ENCODE data around the gene ZNF333.

The ZNF333 gene

GRCh38 chr19:14767466-14767971, 77.7 kb downstream of the ZNF333 start:
- H3K79me2 ChIP-seq (ENCODE audit: control insufficient read depth, low read length) = no peaks in the 10 kb centered on the region
- H3K4me3 ChIP-seq (ENCODE audit: low read length) = no peak overlapping the region
- no peaks in the 10 kb centered on the region for H3K9me2 ChIP-seq (replicated peaks; ENCODE audit: control insufficient read depth, low read length)
- H4K20me1 ChIP-seq (ENCODE audit: control insufficient read depth, insufficient read depth, low read depth, low read length) = no peaks in the 10 kb centered on the region
- no peaks in the 10 kb centered on the region for H3K27me3 ChIP-seq (ENCODE audit: control insufficient read depth, low read length)
- H3K4me2 ChIP-seq (ENCODE audit: low read length) = no peak overlapping the region
- H3K36me3 ChIP-seq (ENCODE audit: control insufficient read depth, low read length) = no peaks in the 10 kb centered on the region
- H3K4me1 ChIP-seq (ENCODE audit: control insufficient read depth, low read length) = peaks cover 5% of the 10 kb centered on the region; the same call in 1 of the 2 replicates
- H3K9me3 ChIP-seq (ENCODE audit: control insufficient read depth, insufficient read depth, low read length) = no peaks in the 10 kb centered on the region
- H3K27ac ChIP-seq (ENCODE audit: low read depth, low read length) = no peak overlapping the region
- TF ChIP-seq, protein P1, sequence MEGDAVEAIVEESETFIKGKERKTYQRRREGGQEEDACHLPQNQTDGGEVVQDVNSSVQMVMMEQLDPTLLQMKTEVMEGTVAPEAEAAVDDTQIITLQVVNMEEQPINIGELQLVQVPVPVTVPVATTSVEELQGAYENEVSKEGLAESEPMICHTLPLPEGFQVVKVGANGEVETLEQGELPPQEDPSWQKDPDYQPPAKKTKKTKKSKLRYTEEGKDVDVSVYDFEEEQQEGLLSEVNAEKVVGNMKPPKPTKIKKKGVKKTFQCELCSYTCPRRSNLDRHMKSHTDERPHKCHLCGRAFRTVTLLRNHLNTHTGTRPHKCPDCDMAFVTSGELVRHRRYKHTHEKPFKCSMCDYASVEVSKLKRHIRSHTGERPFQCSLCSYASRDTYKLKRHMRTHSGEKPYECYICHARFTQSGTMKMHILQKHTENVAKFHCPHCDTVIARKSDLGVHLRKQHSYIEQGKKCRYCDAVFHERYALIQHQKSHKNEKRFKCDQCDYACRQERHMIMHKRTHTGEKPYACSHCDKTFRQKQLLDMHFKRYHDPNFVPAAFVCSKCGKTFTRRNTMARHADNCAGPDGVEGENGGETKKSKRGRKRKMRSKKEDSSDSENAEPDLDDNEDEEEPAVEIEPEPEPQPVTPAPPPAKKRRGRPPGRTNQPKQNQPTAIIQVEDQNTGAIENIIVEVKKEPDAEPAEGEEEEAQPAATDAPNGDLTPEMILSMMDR (IDR thresholded peaks at IDR 0.05; ENCODE audit: low read depth, low read length, poor library complexity, severe bottlenecking) = no peak
- no peak for TF ChIP-seq EZH2phosphoT487 (IDR thresholded peaks at IDR 0.05; ENCODE audit: borderline replicate concordance, low read length)
- H3F3A ChIP-seq (ENCODE audit: control insufficient read depth, insufficient read depth) = no peaks in the 10 kb centered on the region

DNA sequence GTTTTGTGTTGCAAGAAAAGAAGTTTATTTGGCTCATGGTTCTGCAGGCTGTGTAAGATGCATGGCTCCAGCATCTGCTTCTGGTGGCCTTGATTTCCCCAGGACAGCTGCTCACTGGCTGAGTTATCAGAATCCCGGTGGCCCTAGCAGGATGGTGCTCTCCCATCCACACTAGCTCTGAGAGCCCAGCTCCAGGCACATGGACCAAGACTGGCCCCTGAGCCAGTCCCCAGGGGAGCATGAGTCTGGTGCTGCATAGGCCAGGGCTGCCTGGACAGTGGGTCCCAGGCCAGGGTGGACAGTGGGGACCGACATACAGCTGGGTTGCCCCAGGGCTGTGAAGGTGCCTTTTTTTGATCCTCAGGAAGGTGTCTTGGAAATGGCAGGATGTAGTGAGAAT, 78.2 kb downstream of the ZNF333 start:
- Histone ChIP-seq H3K36me3 (ENCODE audit: control insufficient read depth, low read length) (no peaks in the 10 kb centered on the region), H3K27me3 (ENCODE audit: control insufficient read depth, low read length) (no peaks in the 10 kb centered on the region), H3K9me2 (replicated peaks; ENCODE audit: control insufficient read depth, low read length) (no peaks in the 10 kb centered on the region), H3K27ac (ENCODE audit: low read depth, low read length) (no peak overlapping the region), H3K4me3 (ENCODE audit: low read length) (no peak overlapping the region), H3K4me1 (ENCODE audit: control insufficient read depth, low read length) (peaks cover 5% of the 10 kb centered on the region; the same call in 1 of the 2 replicates), H3K4me2 (ENCODE audit: low read length) (no peak overlapping the region), H3F3A (ENCODE audit: control insufficient read depth, insufficient read depth) (no peaks in the 10 kb centered on the region), H4K20me1 (ENCODE audit: control insufficient read depth, insufficient read depth, low read depth, low read length) (no peaks in the 10 kb centered on the region), H3K79me2 (ENCODE audit: control insufficient read depth, low read length) (no peaks in the 10 kb centered on the region), H3K9me3 (ENCODE audit: control insufficient read depth, insufficient read depth, low read length) (no peaks in the 10 kb centered on the region)
- no peak for TF ChIP-seq EZH2phosphoT487 (IDR thresholded peaks at IDR 0.05; ENCODE audit: borderline replicate concordance, low read length)
- TF ChIP-seq, protein P1 (IDR thresholded peaks at IDR 0.05; ENCODE audit: low read depth, low read length, poor library complexity, severe bottlenecking) = no peak

GRCh38 chr19:14769201-14769600, 79.4 kb downstream of the ZNF333 start:
- H3K9me3 ChIP-seq (ENCODE audit: control insufficient read depth, insufficient read depth, low read length) = no peaks in the 10 kb centered on the region
- no peaks in the 10 kb centered on the region for H3K79me2 ChIP-seq (ENCODE audit: control insufficient read depth, low read length)
- no peak overlapping the region for H3K27ac ChIP-seq (ENCODE audit: low read depth, low read length)
- no peaks in the 10 kb centered on the region for H3K36me3 ChIP-seq (ENCODE audit: control insufficient read depth, low read length)
- no peak overlapping the region for H3K4me2 ChIP-seq (ENCODE audit: low read length)
- no peaks in the 10 kb centered on the region for H4K20me1 ChIP-seq (ENCODE audit: control insufficient read depth, insufficient read depth, low read depth, low read length)
- H3K27me3 ChIP-seq (ENCODE audit: control insufficient read depth, low read length) = no peaks in the 10 kb centered on the region
- no peaks in the 10 kb centered on the region for H3K9me2 ChIP-seq (replicated peaks; ENCODE audit: control insufficient read depth, low read length)
- H3K4me1 ChIP-seq (ENCODE audit: control insufficient read depth, low read length) = peaks cover 5% of the 10 kb centered on the region; the same call in 1 of the 2 replicates
- no peaks in the 10 kb centered on the region for H3F3A ChIP-seq (ENCODE audit: control insufficient read depth, insufficient read depth)
- TF ChIP-seq EZH2phosphoT487 (IDR thresholded peaks at IDR 0.05; ENCODE audit: borderline replicate concordance, low read length) = no peak
- TF ChIP-seq, protein P1 (IDR thresholded peaks at IDR 0.05; ENCODE audit: low read depth, low read length, poor library complexity, severe bottlenecking) = no peak
- no peak overlapping the region for H3K4me3 ChIP-seq (ENCODE audit: low read length)
